ENCODE results near the gene RGS9.

DNA sequence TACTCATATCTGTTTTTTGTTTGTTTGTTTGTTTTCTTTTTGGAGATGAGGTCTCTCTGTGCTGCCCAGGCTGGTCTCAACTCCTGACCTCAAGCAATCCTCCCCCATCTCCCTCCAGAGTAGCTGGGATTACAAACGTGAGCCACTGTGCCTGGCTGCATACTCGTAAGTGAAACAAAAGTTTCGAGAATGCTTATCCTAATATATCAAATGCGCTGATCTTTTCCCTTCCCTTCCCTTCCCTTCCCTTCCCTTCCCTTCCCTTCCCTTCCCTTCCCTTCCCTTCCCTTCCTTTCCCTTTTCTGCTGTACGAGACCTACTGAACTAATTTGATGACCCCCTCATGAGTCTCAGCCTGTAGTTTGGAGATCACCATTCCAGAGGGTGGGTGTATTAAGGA, 122.1 kb downstream of the RGS9 start:
- TF ChIP-seq, protein P1, sequence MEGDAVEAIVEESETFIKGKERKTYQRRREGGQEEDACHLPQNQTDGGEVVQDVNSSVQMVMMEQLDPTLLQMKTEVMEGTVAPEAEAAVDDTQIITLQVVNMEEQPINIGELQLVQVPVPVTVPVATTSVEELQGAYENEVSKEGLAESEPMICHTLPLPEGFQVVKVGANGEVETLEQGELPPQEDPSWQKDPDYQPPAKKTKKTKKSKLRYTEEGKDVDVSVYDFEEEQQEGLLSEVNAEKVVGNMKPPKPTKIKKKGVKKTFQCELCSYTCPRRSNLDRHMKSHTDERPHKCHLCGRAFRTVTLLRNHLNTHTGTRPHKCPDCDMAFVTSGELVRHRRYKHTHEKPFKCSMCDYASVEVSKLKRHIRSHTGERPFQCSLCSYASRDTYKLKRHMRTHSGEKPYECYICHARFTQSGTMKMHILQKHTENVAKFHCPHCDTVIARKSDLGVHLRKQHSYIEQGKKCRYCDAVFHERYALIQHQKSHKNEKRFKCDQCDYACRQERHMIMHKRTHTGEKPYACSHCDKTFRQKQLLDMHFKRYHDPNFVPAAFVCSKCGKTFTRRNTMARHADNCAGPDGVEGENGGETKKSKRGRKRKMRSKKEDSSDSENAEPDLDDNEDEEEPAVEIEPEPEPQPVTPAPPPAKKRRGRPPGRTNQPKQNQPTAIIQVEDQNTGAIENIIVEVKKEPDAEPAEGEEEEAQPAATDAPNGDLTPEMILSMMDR (IDR thresholded peaks at IDR 0.05) = no peak
- no peak for TF ChIP-seq ZFX (IDR thresholded peaks at IDR 0.05; ENCODE audit: borderline replicate concordance)
